Retinal pigment epithelial cell (primary cell): Measurements from ENCODE around the gene CORO1C.

Source experiments
- DNase-seq: peaks from one replicate; pipeline ENCODE4 v3.0.0-alpha.2; 2010; ENCODE audit warnings: low read depth
- H3K4me3 ChIP-seq: 2 replicates; pipeline ENCODE4 v1.5.1; 2011; ENCODE audit warnings: mild to moderate bottlenecking, low read length, control low read depth, moderate library complexity
- TF ChIP-seq, protein P1 (sequence below): conservative IDR thresholded peaks from 2 replicates; pipeline ENCODE4 v1.5.1; 2011; ENCODE audit warnings: low read depth, low read length, control low read depth, inconsistent platforms

CORO1C gene

DNA sequence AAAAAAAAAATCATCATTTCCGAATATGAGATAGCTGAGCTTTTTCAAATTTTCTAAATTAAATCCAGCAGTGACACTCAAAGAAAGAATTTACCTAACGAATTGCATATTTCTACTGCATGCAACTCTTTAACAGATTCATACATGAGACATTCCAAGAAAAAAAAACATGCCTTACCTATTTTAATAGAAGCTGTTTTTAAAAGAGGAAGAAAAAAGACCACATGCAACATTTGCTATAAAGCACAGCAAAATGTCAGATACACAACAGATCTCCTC lies 18.5 kb downstream of the CORO1C start:
- TF ChIP-seq, protein P1, sequence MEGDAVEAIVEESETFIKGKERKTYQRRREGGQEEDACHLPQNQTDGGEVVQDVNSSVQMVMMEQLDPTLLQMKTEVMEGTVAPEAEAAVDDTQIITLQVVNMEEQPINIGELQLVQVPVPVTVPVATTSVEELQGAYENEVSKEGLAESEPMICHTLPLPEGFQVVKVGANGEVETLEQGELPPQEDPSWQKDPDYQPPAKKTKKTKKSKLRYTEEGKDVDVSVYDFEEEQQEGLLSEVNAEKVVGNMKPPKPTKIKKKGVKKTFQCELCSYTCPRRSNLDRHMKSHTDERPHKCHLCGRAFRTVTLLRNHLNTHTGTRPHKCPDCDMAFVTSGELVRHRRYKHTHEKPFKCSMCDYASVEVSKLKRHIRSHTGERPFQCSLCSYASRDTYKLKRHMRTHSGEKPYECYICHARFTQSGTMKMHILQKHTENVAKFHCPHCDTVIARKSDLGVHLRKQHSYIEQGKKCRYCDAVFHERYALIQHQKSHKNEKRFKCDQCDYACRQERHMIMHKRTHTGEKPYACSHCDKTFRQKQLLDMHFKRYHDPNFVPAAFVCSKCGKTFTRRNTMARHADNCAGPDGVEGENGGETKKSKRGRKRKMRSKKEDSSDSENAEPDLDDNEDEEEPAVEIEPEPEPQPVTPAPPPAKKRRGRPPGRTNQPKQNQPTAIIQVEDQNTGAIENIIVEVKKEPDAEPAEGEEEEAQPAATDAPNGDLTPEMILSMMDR = no peak
- H3K4me3 ChIP-seq = no peak overlapping the region
- DNase-seq = no peak

DNA sequence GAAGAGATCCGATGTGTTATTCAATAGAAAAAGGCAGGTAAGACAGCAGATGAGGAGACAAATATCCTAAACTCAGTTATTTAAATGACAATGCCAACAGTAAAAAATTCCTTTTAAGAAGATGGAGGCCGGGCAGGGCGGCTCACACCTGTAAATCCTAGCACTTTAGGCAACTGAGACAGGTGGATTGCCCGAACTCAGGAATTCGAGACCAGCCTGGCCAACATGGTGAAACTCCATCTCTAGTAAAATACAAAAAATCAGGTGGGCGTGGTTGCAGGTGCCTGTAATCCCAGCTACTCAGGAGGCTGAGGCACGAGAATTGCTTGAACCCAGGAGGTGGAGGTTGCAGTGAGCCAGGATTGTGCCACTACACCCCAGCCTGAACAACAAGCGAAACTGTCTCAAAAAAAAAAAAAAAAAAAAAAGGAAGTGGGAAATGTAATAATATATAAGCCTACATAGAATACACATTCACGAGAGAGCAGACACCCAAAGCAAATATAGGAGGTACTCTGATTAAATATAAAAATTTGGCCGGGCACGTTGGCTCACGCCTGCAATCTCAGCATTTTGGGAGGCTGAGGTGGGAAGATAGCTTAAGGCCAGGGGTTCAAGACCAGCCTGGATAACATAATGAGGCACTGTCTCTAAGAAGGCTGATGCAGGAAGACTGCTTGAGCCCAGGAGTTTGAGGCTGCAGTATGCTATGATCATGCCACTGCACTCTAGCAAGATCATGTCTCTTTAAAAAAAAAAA lies 19.0 kb downstream of the CORO1C start:
- no peak for DNase-seq
- TF ChIP-seq, protein P1 = no peak
- H3K4me3 ChIP-seq = no peak overlapping the region

DNA sequence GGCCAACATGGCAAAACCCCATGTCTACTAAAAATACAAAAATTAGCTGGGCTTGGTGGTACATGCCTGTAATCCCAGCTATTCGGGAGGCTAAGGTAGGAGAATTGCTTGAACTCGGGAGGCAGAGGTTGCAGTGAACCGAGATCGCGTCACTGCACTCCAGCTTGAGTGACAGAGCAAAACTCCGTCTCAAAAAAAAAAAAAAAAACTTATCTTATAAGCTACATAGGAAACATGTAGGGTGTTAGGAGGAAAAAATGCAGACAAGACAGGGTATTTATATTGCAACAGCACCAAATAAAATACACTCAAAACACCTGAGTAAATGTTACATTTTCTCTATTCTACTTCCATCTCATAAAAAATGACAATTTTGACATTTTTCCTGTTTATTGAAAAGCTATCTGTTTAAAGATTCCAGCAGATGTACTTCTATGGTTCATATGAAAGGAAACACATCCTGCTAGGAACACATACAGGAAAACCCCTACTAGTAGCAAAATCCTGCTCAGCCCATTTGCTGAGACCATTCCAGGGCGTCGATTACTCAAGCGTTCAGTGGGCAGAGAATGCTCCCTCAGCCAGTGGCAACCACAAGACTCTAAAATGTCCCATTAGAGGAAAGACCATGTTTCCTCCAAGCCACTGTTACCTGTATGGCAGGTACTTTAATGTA lies 19.7 kb downstream of the CORO1C start:
- no peak for DNase-seq
- H3K4me3 ChIP-seq = no peak overlapping the region
- TF ChIP-seq, protein P1 = no peak

DNA sequence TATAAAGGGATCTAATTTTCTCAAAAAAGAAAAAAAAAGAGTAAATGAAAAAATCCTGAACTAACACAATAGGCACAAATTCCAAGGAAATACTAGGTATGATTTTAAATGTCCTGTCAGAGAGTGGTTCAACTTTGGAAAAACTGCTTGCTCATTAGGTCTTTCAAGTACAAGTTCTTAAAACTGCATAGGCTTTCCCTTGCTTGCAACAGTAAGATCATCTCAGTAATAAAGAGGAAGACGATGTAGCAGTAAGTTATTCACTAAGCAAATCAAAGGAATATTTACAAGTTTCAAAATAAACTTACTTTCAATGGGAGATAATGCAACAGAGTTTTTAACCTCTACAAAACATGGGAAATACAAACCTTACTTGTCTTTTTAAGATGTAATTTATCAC lies 21.6 kb downstream of the CORO1C start:
- TF ChIP-seq, protein P1 = no peak
- no peak for DNase-seq
- no peak overlapping the region for H3K4me3 ChIP-seq

DNA sequence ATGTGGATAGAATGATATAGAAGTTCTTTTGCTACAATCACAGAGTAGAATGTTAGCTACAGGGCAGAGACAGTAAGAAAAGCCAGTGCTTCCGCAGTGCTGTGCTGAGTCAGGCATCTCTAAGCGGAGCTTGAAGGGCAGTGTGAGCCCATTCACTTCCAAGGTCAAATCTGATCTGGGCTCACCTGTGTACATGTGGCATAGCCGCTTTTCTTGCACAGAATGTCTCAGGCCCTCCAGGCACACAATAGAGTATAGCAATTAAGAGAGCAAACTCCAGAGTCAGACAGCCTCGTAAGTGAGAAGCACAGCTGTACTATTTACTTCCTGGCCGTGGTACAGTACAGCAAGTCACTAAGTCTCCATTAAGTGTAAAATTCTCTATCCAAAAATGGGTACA lies 26.8 kb downstream of the CORO1C start:
- DNase-seq = no peak
- TF ChIP-seq, protein P1 = no peak
- H3K4me3 ChIP-seq = no peak overlapping the region

DNA sequence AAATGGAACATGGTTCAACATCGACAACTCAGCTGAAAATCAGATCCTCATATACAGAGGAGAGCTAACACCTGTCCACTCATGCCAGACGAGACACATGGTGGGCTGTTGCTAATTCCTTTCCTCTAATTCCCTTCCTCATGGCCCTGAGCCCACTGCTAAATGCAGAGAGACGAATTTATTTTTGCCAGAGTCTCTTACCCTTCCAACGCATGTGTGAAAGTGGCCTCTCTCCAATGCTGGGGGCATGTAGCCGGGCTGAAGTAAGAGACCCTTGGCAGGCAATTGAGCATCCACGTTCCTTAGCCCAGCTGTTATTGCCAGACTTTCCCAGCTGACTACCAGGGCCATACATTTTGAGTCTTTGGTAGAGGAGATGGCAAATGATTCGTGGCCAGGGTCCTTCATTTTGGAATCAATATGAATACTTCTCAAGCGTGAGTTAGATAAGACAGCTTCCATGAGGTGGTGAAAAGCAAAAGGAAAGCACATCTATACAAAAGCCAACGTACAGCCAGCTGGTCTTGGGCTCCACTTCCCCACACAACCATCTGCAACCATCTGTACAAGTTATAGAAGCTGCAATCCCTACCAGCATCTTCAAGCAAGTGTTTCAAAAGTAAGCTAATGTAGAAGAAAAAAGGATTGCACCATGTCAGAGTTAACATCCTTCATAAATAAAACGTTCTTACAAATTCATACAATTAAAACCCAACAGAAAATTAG lies 28.6 kb downstream of the CORO1C start:
- no peak overlapping the region for H3K4me3 ChIP-seq
- DNase-seq = no peak
- TF ChIP-seq, protein P1 = no peak
